GM18499 (cell line): ENCODE data around the gene CHRNA9.
A peak's percentile ranks its signal among the peaks of the same experiment; 100 is the strongest.

Source experiments
- ATAC-seq: cut with Tn5 transposase; IDR thresholded peaks from one replicate; pipeline ENCODE4 v1.9.1; 2021; ENCODE audit warnings: moderate number of reproducible peaks; ENCODE audit not compliant: insufficient read depth, unreplicated experiment

CHRNA9 gene

DNA sequence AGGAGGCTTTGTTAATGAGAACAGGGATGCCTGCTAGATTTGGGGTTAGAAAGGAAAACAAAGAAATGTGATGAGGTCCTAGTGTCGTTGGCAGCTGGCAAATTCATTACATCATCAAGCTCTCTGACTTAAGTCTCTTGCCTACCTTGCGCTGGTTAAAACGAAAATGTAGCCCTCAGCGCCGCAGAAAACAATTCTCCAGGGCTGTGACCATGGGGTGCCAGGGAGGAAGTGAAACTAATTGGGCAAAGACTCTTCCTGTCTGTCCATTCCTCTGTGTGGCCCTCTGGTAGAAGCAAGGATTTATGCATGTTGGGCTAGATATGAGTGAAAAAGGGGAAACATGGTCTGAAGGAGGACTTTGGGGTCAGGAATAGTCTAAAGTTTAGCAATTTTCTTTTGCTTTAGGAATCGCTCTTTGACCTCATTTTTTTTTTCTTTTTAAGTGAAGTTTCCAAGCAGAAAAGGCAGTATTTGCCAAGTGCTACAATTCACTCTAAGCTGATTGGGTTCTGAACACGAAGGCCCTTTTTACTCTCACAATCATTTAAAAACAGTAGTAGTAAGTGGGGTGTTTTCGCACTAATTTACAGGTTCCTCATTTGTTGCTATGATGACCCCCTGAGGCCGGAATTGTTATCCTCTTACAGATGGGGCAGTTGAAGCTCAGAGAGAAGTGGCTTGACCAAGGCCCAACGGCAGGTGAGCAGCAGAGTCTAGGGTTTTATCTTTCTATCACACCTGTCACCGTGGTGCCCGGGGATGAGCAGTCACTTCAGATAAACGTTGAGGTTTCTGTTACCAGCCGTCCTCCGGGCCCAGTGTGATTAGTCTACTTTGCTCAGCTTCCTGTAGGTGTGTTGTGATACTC, 27.3 kb upstream of the CHRNA9 start:
- no peak for ATAC-seq

DNA sequence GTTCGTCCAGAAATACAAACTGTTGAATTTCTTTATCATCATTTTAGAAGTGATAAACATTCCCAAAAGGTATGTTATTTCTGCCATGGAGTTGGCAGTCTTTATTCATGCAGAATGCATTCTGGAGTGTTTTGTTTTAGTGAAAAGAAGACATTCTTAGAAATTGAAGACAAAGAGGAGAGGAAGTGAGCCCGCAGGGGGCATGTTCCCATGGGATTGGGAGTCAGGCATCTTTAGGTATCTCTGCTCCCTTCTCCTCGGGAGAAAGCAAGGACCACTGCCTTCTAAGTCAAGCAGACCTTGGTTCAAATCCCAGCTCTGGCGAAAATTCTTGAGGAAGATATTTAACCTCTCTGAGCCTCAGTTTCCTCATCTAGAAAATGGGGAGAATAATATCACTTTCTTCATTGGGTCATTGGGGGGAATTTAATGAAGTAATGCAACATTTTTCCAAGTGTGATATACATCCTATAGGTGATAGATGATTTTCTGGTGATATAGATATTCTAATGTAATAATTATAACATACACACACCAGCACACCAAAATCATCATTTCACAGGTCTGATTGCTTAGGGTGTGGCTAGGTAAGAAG, 26.5 kb upstream of the CHRNA9 start:
- ATAC-seq, result no peak

DNA sequence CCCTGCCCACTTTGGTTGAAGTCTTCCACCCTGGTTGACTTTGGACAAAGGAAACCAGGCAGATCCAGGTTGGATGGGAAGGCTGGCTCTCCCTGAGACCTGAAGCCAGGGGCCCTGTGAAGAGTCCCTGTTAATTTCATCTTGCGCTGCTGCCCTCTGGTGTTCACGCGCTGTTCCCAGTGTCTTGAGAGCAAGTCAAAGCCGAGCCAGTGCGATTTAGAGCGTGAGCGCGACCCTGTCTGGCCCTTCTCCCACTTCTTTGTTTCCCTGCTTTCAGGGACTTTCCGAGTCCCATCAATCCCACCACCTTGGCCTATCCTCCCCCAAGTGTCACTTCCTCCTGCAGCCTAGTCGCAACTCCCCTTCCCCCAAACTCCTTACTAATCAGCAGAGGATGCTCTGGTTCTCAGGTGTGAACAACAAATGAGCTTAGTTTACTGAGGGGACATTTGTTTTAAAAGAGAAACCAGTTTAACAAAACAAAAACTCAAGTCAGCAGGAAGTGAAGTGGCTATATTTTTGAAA, 25.8 kb upstream of the CHRNA9 start:
- ATAC-seq, result no peak

DNA sequence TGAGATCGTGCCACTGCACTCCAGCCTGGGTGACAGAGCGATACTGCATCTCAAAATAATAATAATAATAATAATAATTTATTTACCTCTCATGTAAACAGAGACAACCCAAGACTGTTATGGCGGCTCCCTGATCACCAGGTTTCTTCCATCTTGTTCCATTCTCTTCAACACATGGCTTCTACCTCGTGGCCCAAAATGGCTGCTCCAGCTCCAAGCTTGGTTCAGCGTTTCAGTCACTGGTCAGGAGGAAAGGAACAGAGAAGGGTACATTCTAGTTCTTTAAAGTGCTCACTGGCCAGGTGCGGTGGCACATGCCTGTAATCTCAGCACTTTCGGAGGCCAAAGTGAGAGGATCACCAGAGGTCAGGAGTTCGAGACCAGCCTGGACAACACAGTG, 24.9 kb upstream of the CHRNA9 start:
- ATAC-seq, result no peak

DNA sequence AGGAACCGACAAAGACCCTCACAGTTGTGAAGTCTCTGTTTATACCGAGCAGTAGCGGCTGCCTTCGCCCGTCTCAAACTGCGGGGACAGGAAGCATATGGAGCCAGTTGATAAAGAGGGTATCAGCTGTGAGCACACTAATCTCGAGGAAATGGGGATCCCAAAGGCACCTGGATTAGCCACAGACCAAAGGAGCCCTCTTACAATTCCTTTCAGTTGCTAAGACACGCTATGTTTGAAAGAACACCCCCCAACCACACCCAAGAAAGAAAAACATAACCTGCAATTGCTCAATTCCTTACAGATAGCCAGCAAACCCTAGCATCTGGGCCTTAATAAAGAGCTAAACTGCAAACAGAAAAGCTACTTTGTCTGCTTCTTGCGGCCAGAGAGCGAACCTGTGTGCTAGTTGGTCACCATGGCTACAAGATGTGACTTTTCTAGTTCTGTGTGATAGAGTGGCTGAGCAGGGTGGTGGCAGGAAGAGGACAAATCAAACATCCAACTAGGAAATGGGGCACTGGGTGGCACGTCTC, 23.3 kb upstream of the CHRNA9 start:
- ATAC-seq, result no peak

DNA sequence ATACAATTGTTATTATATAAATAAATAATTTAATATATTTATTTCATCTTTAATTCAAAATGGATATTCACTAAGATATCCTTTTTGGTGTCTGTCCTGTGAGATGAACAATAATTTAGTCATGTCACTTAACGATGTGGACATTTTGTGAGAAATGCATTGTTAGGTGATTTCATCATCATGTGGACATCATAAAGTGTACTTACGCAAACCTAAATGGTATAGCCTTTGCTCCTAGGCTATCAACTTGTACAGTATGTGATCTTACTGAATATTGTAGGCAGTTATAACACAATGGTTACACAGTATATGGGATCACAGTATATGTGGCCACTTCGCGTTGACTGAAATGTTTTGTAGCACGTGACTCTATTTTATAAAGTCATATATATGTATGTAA, 20.2 kb upstream of the CHRNA9 start:
- ATAC-seq, result no peak

DNA sequence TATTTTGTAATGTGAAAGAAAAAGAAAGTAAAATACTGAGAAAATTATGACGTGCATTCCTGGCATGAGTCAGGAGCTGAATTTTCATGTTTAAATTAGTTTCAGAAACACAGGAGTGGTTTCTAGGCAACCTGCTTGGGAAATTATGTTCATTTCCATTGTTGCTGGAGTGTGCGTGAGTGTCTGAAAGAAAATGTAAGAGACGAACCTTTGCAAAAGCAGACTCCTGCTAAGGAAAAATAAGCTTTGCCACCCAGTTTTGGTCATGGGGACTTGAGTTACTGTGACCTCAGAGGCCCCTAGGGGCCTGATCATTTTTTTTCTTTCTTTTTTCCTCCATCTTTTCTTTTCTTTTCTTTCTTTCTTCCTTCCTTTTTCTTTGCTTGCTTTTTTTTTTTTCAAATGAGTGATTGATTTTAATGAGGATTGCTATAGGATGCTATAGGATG, 18.8 kb upstream of the CHRNA9 start:
- ATAC-seq, result peak; percentile 31

DNA sequence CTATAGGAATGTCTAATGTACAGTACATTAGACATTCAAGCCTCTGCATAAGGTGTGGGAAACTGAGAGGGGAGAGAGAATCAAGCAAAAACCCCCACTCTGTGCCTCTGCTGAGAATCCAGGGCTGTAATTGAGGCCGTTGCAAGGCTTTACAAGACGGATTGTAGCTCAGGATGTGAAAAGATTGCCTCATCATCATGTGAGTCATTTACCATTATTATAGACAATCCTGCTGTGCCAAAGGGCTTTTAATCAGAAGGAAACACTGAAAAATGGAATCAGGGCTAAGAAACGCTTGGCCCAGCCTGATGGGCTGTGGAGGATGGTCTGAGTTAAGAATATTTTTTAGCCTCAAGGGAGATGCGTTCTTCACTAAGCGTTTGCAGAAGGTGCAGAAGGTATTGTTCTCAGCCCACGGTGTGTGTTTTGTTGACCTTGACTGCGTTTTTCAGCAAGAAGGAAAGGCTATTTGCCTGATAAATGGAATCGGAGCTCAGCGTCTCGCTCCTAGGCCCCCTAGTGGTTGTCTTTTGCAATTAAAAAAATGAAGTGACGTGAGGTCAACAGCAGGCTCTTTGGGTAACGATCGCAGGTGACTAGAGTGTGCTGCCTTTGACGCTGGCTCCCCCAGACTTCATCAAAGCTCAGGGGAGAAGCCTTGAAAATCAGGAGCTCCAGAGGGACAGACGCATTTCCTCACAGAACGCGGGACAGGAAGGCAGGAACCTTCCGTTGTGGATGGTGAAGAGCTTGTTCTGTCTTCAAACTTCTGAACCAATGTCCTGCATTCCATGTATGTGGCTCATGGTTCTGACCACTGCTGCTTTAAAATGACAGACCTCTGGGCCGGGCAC, 18.1 kb upstream of the CHRNA9 start:
- ATAC-seq, result peak; percentile 42

DNA sequence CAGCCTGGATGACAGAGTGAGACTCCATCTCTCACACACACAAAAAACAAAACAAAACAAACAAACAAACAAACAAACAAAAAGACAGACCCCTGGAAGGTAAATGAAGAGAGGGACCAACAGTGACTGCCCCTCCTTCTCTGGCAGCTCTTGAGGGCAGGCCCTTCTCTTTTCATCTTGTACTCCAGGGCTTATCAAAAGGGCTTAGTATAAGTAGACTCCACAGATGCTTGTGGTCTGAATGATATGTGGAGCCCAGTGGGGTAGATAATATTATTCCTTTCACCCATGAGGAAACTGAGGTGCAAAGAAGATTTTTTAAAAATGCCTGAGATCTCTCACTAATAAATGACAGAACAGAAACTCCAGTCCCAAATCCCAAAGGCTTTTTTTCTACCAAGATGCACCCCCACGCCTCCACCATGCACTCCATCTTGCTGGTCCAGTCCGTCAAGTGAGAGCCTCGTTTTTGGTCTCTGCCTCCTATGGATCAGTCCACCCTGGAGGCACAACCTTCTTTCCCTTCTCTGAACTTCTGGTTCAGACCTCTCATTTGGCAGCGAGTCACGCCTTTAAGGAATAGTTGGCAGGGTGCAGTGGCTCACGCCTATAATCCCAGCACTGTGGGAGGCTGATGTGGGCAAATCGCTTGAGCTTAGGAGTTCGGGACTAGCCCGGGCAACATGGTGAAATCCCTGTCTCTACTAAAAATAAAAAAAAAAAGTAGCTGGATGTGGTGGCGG, 17.0 kb upstream of the CHRNA9 start:
- ATAC-seq, result no peak

DNA sequence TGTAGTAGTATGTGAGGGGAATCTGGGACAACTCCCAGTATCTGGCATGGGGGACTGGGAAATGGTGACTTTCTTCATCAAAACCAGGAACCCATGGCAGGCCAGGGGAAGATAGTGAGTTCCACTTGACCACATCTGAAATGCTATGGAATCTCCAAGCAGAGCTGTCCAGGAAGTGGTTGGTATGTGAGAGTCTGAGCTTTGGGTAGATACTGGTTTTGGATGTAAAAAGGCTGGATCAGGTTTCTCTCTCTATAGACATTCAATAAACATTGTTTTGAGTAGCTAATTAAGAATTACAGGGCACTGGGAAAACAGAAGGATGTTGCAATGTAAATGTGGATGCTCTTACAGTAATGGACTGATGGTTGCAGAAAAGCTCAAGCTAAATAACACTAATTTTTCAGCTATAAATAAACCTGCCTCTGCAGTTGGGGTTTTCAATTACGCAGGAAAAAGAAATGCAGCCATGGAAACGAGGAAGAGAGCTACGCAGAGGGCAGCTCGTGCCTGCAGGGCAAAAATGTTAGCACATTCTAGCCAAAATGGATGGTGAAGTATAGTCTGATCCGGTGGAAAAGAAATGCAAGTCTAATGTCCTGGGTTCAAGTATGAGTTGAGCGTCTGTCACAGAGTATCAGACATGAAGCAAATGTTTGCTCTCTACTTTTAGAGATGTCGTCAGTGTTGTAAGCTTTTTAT, 13.4 kb upstream of the CHRNA9 start:
- no peak for ATAC-seq

DNA sequence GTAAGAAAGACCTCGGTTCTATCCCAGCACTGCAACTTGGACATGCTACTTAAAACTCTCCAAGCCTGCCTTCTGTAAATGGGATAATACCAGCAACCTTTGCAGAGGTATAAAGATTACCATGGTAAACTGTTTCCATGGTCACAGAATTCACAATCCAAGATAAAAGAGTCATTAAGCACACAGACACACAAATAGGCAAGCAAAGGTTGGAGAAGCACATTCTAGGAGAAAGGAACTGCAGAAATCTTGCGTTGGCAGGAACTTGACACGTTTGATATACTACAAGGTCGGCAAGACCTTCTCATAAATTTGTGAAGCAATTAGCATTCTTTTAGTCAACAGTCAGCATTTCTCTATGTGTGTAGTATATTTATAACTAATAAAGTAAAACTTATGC, 12.3 kb upstream of the CHRNA9 start:
- ATAC-seq, result no peak

DNA sequence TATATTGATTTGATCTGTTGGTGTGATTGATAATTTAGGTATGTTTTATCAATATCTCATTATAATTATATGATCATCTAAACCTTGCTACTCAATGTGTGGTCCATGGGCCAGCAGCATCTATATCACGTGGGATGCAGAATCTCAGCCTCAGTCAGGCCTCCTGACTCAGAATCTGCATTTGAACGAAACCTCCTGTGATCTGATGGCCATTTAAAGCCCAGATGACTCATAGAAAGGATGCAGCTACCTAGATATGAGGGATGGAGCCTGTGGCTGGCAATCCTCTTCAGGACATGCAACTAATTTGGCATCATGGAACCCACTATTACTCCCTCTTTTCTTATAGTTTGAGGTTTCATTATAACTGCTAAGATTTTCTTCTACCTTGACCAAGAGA, 11.3 kb upstream of the CHRNA9 start:
- ATAC-seq, result no peak

DNA sequence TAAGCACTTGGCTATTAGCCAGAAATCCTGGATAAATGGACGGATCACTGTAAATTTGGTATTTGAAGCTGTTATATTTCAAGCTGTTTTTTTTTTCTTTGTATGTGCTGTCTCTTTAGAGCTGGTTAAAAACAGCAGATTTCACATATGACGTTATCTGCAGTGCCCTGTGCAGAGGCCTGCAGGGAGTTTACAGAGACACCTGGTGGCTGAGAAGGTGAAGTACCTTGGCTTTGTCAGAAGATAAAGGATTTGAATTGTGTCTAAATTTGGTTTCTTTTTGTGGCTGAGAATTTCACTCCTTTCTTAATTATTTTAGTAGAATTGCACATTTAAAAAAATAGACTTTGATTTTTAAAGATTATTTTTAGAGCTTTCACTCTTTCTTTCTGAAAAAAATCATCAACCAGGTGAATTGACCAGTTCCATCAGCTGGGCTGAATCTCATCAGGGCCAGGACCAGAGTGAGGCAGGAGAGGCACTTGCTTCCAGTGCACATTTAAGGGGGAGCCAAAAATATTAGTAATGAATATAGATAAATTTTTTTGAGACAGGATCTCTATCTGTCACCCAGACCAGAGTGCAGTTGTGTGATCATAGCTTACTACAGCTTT, 9.6 kb upstream of the CHRNA9 start:
- peak; percentile 82 for ATAC-seq

DNA sequence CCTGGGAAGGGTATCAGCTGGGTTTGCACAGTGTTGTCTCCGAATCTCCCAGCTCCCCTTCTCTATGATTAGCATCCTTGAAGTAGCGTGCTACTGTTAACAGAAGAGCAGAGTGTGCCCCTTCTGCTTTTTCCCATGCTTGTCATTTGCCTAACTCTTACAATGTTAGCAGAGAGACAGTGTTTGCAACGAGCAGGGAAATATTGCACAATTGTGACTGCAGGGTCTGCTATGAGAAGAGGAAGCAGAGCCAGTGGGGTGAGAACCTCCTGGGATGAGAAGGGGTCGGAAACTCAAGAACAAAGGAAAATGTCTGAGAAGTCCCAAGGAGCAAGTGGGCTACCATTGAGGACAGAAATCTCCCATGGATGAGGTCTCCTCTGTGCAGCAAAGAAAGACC, 7.8 kb upstream of the CHRNA9 start:
- no peak for ATAC-seq

DNA sequence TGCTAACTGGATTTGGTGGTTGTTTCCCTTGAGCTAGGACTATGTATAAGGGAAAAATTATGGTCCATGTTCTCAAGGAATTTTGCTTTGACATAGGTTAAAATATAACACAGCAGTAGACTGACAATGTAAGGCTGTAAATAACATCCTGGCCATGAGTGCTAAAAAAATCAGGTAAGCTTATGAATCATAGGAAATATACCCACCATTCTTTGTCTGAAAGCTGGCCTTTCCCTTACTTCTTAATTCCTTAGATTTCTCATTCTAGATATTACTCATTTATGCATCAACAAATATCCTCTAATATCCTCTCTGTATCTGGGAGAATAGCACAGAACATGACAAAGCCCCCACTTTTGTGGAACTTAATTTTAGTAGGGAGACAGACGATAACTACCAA, 6.8 kb upstream of the CHRNA9 start:
- no peak for ATAC-seq

DNA sequence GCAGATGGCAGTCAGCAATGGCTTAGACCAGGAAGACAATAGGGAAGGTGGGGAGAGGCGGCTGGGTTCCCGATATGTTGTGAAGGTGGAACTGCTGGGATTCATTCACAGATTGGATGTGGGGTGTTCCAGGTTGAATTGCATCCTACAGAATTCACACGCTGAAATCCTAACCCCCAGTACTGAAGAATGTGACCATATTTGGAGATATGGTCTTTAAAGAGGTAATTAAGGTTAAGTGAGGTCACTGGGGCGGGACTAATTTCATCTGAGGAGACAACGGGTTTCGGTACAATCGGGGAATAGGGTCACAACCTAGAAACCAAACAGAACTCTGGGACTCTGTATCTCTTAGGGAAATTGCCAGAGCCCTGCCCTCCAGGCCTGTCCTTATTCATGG, 5.3 kb upstream of the CHRNA9 start:
- no peak for ATAC-seq

DNA sequence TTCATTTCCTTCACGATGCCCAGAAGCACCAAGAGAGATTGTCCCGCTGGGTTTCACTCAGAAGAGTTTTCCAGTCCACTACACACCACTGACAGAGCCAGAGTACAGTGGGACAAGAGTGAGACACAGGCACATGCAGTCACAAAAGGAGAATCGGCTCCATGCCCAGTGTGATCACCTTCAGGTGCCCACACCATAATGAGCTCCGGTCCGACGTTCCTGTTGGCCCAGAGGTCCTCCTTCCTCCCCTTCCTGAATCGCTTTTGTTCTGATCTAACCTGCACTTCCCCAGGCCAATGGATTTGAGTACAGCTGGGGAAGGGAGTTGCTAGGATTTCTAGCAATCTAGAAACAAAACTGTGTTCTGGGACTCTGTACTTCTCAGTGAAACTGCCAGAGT, 4.6 kb upstream of the CHRNA9 start:
- no peak for ATAC-seq

DNA sequence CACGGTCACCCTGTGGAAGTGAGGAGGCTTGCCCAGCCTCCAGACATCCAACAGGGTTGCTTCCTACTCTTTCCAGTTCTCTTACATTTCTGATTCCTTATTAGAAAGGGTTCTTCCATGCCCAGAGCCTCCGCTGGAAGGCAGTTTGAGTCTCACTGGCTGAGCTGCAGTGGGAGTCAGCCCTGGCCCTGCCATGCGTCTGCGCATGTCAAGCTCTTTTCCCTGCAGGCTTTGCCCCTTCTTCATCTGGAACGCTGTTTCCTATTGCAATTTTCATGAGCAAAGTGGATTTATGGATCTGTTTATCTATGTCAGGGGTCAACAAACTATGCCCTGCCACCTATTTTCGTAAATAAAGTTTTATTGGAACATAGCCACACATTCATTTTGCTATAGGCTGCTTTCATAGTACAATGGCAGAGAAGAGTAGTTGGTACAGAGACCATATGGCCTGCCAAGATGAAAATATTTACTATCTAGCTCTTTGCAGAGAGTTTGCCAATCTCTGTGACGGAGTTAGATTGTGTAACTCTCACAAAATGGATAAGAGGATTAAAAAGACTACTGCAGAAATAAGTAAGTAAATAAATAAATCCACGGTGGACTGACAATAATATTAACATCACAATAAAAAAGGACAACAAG, 3.9 kb upstream of the CHRNA9 start:
- no peak for ATAC-seq
